ENCODE measurements around the gene PDIA2.

Gene PDIA2

GRCh38 chr16:280991-281659 lies 1.8 kb upstream of the PDIA2 start:
- no peak for DNase-seq

GRCh38 chr16:281660-282255 lies 1.2 kb upstream of the PDIA2 start:
- no peak for DNase-seq

GRCh38 chr16:282491-282890 lies 473 bp upstream of the PDIA2 start:
- no peak for DNase-seq

DNA sequence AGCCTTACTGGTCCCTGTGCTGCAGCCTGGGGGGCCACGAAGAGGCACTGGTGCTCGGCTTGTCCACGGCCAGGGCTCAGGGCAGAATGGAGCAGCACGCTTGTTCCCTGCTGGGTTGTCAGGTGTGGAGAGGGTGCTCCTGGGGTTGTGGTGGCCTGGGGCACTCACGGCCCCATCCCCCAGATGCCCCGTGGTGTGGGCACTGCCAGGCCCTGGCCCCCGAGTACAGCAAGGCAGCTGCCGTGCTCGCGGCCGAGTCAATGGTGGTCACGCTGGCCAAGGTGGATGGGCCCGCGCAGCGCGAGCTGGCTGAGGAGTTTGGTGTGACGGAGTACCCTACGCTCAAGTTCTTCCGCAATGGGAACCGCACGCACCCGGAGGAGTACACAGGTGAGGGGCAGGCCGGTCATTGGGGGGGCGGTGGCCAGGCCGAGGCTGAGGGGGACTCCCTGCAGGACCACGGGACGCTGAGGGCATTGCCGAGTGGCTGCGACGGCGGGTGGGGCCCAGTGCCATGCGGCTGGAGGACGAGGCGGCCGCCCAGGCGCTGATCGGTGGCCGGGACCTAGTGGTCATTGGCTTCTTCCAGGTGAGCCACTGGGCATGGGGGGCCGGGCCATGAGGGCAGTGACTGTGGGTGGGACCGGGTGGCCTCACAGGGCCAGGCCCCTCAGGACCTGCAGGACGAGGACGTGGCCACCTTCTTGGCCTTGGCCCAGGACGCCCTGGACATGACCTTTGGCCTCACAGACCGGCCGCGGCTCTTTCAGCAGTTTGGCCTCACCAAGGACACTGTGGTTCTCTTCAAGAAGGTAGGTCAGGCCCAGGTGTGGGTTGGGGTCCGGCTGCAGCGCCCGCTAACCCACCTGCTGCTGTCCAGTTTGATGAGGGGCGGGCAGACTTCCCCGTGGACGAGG lies 1.5 kb downstream of the PDIA2 start:
- no peak for DNase-seq

DNA sequence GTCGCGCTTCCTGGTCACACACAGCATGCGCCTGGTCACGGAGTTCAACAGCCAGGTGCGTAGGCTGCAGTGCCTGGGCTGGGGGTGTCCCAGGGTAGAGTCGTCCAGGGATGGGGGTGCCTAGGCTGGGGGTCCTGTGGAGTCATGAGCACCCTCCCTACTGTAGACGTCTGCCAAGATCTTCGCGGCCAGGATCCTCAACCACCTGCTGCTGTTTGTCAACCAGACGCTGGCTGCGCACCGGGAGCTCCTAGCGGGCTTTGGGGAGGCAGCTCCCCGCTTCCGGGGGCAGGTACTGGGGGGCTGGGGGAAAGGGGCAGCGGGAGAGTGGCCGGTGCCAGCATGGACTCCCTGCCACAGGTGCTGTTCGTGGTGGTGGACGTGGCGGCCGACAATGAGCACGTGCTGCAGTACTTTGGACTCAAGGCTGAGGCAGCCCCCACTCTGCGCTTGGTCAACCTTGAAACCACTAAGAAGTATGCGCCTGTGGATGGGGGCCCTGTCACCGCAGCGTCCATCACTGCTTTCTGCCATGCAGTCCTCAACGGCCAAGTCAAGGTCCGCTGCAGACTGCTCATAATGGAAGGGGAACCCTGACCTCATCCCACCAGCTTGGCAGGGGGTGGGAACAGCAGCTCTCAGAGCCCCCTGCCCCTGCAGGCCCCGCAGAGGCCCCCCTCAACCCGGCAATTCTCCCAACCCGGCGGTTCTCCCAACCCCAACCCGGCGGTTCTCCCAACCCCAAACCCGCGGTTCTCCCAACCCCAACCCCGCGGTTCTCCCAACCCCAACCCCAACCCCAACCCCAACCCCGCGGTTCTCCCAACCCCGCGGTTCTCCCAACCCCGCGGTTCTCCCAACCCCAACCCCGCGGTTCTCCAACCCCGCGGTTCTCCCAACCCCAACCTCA lies 2.4 kb downstream of the PDIA2 start:
- DNase-seq = no peak

DNA sequence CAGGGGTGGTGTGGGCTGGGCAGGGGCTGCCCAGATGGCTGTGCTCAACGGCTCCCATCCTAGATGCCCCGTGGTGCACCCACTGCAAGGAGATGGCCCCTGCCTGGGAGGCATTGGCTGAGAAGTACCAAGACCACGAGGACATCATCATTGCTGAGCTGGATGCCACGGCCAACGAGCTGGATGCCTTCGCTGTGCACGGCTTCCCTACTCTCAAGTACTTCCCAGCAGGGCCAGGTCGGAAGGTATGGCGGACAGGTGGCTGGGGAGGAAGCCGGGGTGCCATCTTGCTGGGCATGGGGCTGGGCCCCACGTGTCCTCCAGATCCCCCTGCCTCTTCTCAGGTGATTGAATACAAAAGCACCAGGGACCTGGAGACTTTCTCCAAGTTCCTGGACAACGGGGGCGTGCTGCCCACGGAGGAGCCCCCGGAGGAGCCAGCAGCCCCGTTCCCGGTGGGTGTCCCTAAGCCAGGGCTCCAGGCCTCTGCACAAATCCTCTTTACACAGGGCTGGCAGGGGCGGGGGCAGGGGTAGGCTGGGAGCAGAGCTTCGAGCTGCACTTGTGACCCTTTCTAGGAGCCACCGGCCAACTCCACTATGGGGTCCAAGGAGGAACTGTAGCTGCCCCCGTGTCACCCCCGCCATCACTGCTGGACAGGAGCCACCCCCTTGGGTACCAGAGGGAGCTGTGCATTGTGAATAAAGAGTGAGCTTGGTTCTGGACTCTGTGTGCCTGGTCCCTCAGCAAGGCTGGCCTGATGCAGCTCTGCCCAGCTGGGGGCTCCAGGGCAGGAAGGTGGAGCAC lies 3.7 kb downstream of the PDIA2 start:
- DNase-seq = no peak

DNA sequence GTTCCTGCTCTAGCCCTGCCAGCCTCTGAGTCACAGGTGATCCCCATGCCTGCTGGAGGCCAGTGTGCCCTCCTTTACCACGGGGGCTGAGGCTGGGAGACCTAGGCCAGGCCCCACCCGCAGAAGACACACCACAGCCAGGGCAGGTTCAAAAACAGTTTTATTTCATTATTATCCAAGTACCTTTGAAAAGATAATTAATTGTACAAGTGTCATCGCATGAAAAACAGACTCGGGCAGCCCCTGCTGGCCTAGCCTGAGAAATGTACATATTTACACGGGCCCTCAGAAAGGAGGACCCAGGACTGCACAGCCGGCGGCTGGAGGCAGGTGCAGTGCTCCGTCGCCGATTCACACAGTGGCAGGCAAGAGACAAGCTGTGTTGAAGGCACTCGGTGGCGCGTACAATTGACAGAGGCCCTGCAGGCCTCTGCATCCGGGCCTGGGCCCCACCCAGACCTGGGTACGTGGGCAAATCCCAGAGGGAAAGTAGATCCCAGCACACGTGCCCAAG lies 4.4 kb downstream of the PDIA2 start:
- DNase-seq = no peak

DNA sequence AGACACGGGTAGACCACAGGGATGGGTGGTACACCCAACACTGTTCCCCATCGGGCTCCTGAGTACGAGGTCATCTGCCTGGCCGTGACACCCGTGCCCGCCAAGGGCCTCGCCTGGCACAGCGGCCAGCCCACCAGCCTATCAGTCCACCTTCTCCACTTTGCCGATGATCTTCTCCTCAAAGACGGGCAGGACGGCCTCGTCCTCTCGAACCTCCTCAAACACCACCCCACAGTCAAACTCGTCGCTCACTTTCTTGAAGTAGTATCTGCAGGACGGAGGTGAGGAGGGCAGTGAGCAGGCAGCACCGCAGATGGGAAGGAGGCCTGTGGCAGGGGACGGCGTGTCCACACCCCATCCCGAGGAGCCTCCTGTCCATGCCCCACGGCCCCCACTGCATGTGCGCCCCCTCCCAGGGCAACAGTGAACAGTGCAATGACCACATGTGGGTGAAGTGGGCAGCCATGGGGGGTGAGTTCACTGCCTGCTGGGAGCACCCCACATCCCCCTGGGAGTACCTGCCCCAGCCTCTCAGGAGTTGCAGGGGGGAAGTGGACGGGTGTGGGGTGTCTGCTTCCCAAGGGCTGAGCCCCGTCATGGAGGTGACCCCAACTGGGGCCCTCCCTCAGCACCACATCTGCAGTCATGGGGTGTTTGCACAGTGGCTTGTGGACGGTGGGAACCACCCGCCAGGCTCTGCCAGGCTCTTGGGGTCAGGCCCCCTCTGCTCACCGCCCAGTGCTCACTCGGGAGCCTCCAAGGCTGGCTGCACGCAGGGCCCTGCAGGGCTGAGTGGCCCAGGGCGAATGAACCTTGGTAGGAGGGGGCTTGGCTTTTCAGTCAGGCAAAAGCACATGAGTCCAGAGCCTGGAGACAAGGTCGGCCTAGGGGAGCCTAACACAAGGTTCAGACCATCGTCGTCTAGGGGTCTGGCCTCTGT lies 5.3 kb downstream of the PDIA2 start:
- no peak for DNase-seq

DNA sequence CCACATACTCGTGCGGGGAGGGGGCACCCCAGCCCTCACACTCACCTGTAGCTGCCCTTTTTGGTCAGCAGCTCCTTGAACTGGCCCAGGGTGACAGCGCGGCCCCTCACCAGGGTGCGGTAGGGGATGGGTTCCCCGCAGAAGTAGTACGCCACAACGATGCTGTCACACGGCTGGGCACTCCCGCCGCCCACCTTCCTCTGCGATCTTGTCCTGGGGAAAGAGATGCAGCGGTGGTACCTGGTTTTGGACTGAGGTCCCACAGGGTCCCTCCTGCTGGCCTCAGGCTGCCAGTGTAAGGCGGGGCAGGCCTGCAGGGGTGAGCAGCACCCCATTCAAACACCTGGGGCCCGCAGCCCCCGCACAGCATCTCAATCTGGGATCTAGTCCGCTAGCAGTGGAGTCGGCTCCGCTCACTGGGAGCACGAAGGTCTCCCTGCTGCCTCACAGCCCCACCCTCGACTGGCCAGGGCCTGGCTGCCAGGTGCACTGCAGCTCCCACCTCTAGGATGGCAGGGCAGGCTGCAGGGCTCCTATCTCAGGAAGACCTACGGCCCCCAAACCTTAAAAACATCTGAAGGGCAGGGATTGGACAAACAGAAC lies 6.5 kb downstream of the PDIA2 start:
- no peak for DNase-seq

GRCh38 chr16:290015-290680 lies 7.2 kb downstream of the PDIA2 start:
- DNase-seq = no peak

DNA sequence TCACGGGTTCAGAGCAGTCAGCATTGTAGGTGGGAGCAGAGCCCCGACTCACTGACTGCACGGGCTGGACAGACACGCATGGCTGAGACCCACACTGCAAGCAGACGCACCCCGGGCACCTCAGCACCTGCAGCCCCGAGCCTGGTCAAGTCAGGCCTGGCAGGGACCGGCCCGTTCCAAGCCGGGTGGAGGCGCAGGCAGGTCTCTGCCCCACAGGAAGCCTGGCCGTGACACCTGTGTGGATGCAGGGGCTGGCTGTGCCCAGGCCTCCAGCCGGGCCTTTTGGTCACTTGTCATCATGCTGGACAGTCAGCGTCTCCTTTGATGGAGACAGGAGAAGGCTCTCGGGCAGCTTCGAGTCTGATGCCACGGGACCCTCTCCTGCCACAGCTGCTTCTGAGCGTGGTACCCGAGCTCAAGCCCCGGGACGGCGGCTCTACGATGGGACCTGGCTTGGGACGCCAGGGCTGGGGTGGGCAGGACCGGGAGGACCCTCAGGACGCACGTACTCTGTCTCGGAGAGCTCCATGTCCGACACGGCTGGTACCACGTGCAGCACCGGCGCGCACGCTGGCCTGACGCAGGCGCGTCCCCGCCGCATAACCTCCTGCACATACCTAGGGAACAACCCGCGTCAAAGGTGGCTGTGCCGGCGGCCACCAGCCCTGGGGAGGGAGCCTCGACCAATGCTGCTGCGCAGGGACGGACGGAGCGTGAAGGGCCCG lies 7.9 kb downstream of the PDIA2 start:
- DNase-seq = no peak

DNA sequence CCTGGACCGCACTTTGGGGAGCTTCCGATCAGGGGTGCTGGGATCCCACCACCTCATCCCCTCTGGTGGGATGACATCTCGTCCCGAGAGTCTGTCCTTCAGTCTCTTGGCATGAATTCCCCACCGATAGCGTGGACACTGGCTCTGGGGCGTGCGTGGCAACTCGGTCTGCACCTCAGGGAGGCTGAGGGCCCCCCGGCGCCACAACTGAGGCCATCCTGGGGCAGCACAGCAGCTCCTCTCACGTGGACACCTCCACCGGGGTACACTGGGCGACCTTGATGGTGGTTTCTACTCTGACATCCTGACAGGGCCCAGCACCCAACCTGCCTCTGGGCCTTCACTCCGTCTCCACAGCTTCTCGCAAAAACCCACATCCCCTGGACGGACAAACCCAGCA lies 8.6 kb downstream of the PDIA2 start:
- DNase-seq = no peak

DNA sequence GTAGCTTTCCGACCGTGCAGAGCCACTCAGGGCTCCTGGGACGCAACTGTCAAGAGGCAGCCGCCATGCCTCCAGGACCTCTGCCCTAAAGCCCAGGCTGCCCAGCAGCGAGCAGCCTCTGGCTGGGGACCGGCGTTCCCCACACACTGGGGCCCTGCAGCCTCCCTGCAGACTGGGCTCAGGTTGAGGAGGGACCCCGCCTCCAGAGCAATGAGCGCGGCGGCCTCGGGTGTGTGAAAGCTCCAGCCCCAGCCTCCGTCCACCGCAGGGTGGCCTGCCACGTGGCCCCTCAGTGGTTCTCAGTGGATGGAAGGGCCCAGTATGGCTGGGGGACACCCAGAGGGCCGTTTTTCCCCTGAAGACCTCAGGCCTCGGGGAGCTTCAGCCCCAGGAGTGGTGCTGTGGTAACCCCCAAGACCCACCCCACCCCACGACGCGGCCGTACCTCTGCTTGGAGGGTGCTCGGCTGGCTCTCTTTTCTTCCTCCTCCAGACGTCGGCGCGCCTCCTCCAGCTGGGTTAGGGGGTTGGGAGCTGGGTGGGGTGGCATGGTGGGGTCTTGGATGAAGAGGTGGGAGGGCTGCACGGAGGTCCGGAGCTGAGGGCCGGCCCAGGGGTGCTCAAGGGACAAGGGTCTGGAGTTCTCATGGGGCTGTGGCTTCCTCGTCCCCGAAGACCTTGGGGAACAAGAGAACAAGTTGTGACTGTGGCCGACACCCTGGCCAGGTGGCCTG lies 10.2 kb downstream of the PDIA2 start:
- no peak for DNase-seq

DNA sequence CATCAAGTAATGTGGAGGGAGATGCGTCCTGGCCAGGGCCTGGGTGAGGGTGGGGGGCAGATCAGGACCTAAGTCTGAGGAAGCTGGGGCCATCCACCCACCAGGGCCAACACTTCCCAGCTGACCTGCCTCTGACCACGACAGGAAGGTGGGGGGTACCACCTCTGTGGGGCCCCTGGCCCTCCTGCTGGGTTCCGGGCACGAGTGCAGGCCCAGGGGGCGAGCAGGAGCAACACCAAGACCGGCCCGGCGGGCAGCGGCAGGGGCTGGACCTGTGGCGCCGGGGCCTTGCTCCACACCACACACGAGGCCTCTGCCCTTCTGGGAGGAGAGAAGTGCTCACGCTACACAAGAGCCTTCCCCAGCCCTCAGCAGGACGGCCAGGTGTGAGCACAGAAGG lies 13.3 kb downstream of the PDIA2 start:
- no peak for DNase-seq

DNA sequence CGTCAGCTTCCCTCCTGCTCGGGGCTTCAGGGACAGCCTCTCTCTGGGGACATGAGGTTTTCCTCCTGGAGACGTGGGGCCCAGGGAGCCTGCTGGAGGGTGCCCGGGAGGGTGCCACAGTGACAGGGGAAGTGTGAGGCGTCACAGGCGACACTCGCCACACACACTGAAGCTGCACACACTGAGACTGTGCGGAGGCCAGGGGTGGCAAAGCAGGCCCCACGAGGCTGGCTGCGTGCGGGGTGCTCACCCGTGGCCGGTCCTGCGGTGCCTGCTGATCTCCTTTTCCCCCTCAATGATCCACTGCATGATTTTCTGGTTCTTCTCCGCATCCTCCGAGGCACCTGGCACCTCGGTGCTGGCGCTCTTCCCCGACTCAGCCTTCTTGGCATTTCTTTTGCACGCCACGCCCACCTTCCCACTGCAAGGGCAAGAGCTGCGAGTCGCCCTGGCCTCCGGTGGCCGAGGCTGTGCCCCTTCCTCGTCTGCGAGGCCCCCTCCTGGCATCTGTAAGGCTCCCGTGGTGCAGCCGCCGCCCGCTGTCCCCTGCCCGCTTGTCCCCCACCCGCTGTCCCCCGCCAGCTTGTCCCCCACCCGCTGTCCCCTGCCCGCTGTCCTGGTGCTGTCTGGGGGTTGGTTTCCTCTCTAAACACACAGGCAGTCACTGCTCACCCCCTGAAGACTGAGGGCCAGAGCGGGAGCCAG lies 14.0 kb downstream of the PDIA2 start:
- no peak for DNase-seq

GRCh38 chr16:297832-298231 lies 14.9 kb downstream of the PDIA2 start:
- no peak for DNase-seq

GRCh38 chr16:301235-301634 lies 18.3 kb downstream of the PDIA2 start:
- DNase-seq = no peak

Measured in femur (tissue), 1 donor.